Measurements from ENCODE around the gene WNK2.
"Not testable (repeated sequence)": the region's sequence is repeated elsewhere in the genome, so short reads cannot be mapped to it uniquely, and the experiment has no call there.

GRCh38 chr9:93341820-93342219, 157.9 kb downstream of the WNK2 start:
- TF ChIP-seq, protein P1, sequence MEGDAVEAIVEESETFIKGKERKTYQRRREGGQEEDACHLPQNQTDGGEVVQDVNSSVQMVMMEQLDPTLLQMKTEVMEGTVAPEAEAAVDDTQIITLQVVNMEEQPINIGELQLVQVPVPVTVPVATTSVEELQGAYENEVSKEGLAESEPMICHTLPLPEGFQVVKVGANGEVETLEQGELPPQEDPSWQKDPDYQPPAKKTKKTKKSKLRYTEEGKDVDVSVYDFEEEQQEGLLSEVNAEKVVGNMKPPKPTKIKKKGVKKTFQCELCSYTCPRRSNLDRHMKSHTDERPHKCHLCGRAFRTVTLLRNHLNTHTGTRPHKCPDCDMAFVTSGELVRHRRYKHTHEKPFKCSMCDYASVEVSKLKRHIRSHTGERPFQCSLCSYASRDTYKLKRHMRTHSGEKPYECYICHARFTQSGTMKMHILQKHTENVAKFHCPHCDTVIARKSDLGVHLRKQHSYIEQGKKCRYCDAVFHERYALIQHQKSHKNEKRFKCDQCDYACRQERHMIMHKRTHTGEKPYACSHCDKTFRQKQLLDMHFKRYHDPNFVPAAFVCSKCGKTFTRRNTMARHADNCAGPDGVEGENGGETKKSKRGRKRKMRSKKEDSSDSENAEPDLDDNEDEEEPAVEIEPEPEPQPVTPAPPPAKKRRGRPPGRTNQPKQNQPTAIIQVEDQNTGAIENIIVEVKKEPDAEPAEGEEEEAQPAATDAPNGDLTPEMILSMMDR (IDR thresholded peaks at IDR 0.05; ENCODE audit: insufficient read depth, low read depth, low read length): not testable (repeated sequence)
- not testable (repeated sequence) for TF ChIP-seq EZH2 (IDR thresholded peaks at IDR 0.05; ENCODE audit: insufficient read depth, low read length)
